NB4 (cell line): ENCODE measurements around the gene LHX6.

Source experiments
- MYC ChIP-seq: IDR thresholded peaks from 2 replicates; pipeline ENCODE4 v1.6.1; 2011; ENCODE audit warnings: low read depth, low read length
- POLR2A ChIP-seq: IDR thresholded peaks from 2 replicates; pipeline ENCODE4 v1.6.1; 2011; ENCODE audit warnings: mild to moderate bottlenecking; ENCODE audit not compliant: insufficient read length; ENCODE audit errors: extremely low read depth
- TF ChIP-seq, protein P1 (sequence below): IDR thresholded peaks from one replicate; pipeline ENCODE4 v1.5.1; 2012; ENCODE audit warnings: low read depth, low read length

DNA sequence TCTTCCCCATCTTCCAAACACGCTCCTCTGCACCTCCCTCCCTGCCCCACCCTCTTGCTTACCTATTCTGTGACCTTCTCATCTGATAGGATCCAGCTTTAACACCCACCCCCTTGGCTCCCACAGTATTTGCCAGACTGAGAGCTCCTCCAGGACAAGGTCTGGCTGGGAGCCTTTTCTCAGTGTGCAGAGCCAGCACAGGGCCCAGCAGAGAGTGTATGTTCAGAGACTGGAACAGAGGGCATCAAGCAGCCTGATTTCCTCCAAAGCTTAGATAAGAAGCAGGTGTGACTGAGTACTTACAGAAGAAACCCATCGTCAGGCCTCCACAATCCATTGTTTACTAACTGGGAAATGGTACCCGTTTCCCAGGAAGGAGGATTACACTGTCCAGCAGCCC, 26.6 kb downstream of the LHX6 start:
- TF ChIP-seq, protein P1, sequence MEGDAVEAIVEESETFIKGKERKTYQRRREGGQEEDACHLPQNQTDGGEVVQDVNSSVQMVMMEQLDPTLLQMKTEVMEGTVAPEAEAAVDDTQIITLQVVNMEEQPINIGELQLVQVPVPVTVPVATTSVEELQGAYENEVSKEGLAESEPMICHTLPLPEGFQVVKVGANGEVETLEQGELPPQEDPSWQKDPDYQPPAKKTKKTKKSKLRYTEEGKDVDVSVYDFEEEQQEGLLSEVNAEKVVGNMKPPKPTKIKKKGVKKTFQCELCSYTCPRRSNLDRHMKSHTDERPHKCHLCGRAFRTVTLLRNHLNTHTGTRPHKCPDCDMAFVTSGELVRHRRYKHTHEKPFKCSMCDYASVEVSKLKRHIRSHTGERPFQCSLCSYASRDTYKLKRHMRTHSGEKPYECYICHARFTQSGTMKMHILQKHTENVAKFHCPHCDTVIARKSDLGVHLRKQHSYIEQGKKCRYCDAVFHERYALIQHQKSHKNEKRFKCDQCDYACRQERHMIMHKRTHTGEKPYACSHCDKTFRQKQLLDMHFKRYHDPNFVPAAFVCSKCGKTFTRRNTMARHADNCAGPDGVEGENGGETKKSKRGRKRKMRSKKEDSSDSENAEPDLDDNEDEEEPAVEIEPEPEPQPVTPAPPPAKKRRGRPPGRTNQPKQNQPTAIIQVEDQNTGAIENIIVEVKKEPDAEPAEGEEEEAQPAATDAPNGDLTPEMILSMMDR, result no peak
- TF ChIP-seq MYC, result no peak
- no peak for TF ChIP-seq POLR2A
